NT2/D1 (cell line): ENCODE data around the gene CLIC5.

Source experiments
- DNase-seq: peaks from one replicate; pipeline ENCODE4 v3.0.0-alpha.2; 2011; ENCODE audit warnings: low read depth, low spot score
- H3K27me3 ChIP-seq: 2 replicates; pipeline ENCODE4 v1.6.0; 2011; ENCODE audit warnings: mild to moderate bottlenecking; ENCODE audit not compliant: insufficient read length, insufficient read depth
- H3K36me3 ChIP-seq: 2 replicates; pipeline ENCODE4 v1.6.1; 2011; ENCODE audit warnings: mild to moderate bottlenecking, low read length, mixed read lengths; ENCODE audit not compliant: insufficient read depth, insufficient read length
- H3K4me1 ChIP-seq: 2 replicates; pipeline ENCODE4 v1.5.1; 2011; ENCODE audit not compliant: insufficient read depth, insufficient read length
- H3K4me3 ChIP-seq: 2 replicates; pipeline ENCODE4 v1.5.1; 2011; ENCODE audit warnings: low read depth; ENCODE audit not compliant: insufficient read length
- H3K9ac ChIP-seq: 2 replicates; pipeline ENCODE4 v1.6.0; 2011; ENCODE audit warnings: low read depth; ENCODE audit not compliant: insufficient read length
- H3K9me3 ChIP-seq: 2 replicates; pipeline ENCODE4 v1.5.1; 2011; ENCODE audit warnings: mild to moderate bottlenecking, low read length; ENCODE audit not compliant: insufficient read depth
- SUZ12 ChIP-seq: IDR thresholded peaks from 2 replicates; pipeline ENCODE4 v1.6.1; 2011; ENCODE audit not compliant: insufficient read length, insufficient read depth; ENCODE audit errors: extremely low read depth
- YY1 ChIP-seq: IDR thresholded peaks from 2 replicates; pipeline ENCODE4 v1.6.1; 2011; ENCODE audit not compliant: insufficient read length, insufficient read depth
- ZNF274 ChIP-seq: IDR thresholded peaks from 2 replicates; pipeline ENCODE4 v1.6.1; 2011; ENCODE audit warnings: mild to moderate bottlenecking, low read depth, low read length

Gene CLIC5

DNA sequence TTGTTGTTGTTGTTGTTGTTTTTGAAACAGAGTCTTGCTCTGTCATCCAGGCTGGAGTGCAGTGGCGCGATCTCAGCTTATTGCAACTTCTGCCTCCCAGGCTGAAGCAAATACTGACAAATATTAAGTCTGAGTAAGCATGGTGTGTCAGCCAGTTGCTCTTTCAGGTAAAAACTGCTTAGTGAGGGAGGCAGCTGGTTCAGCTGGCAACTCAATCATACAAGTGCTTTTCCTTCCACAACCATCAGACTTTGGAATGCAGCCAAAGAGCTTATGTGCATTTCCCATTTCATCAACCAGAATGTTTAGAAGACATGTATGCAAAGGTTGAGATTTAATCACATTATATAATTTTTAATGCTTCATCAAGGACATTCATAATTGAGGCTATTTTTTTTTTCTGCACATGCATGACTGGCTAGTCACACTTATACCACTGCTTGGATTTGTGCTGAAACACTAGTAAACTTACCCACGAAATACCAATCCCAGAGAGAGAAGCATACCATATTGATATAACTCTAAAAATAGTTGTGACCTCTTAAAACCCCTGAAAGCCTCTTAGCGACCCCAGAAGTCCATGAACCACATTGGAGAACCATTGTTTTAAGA, 56.0 kb downstream of the CLIC5 start:
- no peak overlapping the region for H3K4me3 ChIP-seq
- no peaks in the 10 kb centered on the region for H3K27me3 ChIP-seq
- no peak for DNase-seq
- no peaks in the 10 kb centered on the region for H3K36me3 ChIP-seq
- no peaks in the 10 kb centered on the region for H3K4me1 ChIP-seq
- no peak overlapping the region for H3K9ac ChIP-seq
- TF ChIP-seq ZNF274 (no peak), YY1 (no peak), SUZ12 (no peak)
- no peaks in the 10 kb centered on the region for H3K9me3 ChIP-seq

- Histone ChIP-seq H3K27me3 (no peaks in the 10 kb centered on the region), H3K9me3 (no peaks in the 10 kb centered on the region), H3K4me1 (no peaks in the 10 kb centered on the region), H3K4me3 (no peak overlapping the region), H3K36me3 (no peaks in the 10 kb centered on the region), H3K9ac (no peak overlapping the region)
- TF ChIP-seq ZNF274 (no peak), YY1 (no peak), SUZ12 (no peak)
- no peak for DNase-seq
Measured at GRCh38 chr6:45956663-45957062, 59.0 kb downstream of the CLIC5 start.

DNA sequence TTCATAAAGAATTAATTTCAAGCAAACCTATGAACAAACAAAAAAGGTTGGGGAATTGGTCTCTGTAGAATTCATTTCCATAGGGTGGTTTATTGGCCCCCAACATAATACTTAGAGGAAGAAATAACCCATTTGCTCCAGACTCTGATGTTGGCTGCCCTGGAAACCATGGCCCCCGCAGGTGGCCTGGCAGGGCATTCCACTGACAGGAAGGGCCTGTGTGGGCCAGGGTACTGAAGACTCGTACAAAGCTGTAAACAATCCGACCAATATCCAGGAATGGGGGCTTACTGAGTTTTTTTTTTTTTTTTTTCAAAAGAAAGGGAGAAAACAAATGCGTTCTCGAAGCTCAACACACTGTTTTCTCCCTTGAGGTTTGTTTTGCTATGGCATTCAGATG, 59.5 kb downstream of the CLIC5 start:
- no peaks in the 10 kb centered on the region for H3K9me3 ChIP-seq
- no peak for DNase-seq
- no peaks in the 10 kb centered on the region for H3K4me1 ChIP-seq
- no peaks in the 10 kb centered on the region for H3K27me3 ChIP-seq
- H3K9ac ChIP-seq = no peak overlapping the region
- no peaks in the 10 kb centered on the region for H3K36me3 ChIP-seq
- TF ChIP-seq YY1 (no peak), ZNF274 (no peak), SUZ12 (no peak)
- H3K4me3 ChIP-seq = no peak overlapping the region

DNA sequence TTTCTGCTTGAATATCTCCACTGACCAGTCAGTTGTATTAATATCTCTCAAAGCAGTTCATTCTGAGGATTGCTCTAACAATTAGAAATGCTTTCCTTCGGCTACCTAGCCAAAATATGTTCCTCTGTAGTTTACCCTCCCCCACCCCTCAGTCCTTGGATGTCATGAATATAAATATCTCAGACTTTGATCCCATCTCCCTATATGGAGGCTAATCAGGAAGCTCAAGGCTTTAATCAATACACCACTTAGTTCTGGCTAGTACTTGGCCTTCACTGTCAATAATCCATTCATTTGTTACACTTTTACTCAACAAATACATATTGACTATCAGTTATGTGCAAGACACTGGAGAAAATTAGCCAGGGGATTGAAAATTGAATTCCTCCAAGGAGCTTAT, 60.1 kb downstream of the CLIC5 start:
- TF ChIP-seq YY1 = no peak
- no peak for TF ChIP-seq SUZ12
- no peak for TF ChIP-seq ZNF274
- no peak overlapping the region for H3K9ac ChIP-seq
- no peaks in the 10 kb centered on the region for H3K36me3 ChIP-seq
- no peaks in the 10 kb centered on the region for H3K27me3 ChIP-seq
- no peak for DNase-seq
- no peaks in the 10 kb centered on the region for H3K9me3 ChIP-seq
- H3K4me1 ChIP-seq = no peaks in the 10 kb centered on the region
- H3K4me3 ChIP-seq = no peak overlapping the region

DNA sequence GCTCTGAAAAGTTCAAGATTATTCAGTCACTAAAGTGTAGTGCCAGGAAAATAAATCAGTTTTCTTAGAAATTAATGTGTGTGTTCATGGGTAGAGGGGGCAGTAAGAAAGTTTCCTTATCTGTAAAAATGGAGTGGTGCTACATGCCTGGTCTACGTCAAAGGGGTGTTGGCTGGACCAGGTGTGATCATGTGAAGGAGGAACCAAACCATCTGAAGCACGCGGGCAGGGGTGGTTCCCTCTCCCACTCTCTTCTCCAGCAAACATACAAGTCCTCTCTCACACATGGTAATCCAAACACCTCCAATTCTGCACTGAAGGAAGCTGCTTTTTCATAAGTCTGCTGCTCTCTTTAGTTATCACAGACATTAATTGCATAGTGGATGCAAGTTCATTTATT, 63.1 kb downstream of the CLIC5 start:
- TF ChIP-seq SUZ12 (no peak), ZNF274 (no peak), YY1 (no peak)
- Histone ChIP-seq H3K9me3 (no peaks in the 10 kb centered on the region), H3K27me3 (no peaks in the 10 kb centered on the region), H3K36me3 (no peaks in the 10 kb centered on the region), H3K4me1 (no peaks in the 10 kb centered on the region), H3K9ac (no peak overlapping the region), H3K4me3 (no peak overlapping the region)
- DNase-seq = no peak

GRCh38 chr6:45952168-45952529, 63.5 kb downstream of the CLIC5 start:
- no peak overlapping the region for H3K4me3 ChIP-seq
- H3K27me3 ChIP-seq = no peaks in the 10 kb centered on the region
- TF ChIP-seq ZNF274 = no peak
- no peak for TF ChIP-seq SUZ12
- no peak for TF ChIP-seq YY1
- no peaks in the 10 kb centered on the region for H3K36me3 ChIP-seq
- no peak for DNase-seq
- no peak overlapping the region for H3K9ac ChIP-seq
- H3K9me3 ChIP-seq = no peaks in the 10 kb centered on the region
- H3K4me1 ChIP-seq = no peaks in the 10 kb centered on the region

DNA sequence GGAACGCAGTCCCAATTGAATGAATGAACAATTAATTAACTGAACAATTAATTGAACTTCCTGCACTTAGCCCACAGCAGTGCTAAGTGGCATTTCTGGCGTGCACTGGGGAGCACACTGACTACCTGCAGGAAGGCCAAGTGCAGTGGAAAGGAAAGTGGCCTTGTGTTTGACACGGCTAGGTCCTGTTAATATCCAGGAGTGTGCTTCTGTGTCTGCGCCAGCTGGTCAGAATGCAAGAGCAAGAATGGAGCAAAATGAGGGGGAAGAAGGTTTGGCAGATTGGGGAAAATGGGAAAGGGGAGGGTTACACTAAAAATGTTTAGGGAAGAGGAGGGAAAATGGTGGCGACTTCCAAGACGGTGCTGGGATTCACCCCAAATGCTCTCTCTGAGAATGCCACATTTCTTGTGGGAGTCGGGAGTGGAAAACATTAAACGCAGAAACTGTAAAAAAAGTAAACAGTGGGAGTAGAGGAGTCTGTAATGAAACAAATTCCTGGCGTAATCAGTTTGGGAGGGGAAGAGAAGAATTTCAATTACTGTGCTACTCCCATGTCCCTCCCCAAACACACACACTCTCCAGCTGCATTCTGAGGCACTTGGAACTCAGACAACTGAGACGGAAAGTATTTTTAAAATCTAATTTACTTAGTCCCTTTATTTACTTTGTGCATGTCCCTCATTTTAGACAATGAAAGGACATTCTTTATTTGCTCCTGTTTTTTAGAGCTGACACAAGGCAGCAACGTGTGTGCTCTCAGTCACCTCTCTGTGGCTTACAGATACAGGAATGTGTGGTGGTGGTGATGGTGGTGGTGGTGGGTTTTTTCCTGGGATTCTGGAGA, 64.1 kb downstream of the CLIC5 start:
- Histone ChIP-seq H3K9me3 (no peaks in the 10 kb centered on the region), H3K27me3 (no peaks in the 10 kb centered on the region), H3K9ac (no peak overlapping the region), H3K36me3 (no peaks in the 10 kb centered on the region), H3K4me3 (no peak overlapping the region), H3K4me1 (no peaks in the 10 kb centered on the region)
- TF ChIP-seq SUZ12 = no peak
- TF ChIP-seq ZNF274 = no peak
- no peak for TF ChIP-seq YY1
- no peak for DNase-seq
